Bone marrow (tissue), 2 donors: Measurements from ENCODE around the gene SRGN.
A peak's percentile ranks its signal among the peaks of the same experiment; 100 is the strongest.
"Not testable (repeated sequence)": the region's sequence is repeated elsewhere in the genome, so short reads cannot be mapped to it uniquely, and the experiment has no call there.

Experiments used
- DNase-seq, 2 donors: peaks; one replicate each; lab custom pipeline; 2025; lab: John Stamatoyannopoulos, UW

SRGN gene

GRCh38 chr10:69141304-69141703, 53.4 kb downstream of the SRGN start:
- DNase-seq, result no peak

DNA sequence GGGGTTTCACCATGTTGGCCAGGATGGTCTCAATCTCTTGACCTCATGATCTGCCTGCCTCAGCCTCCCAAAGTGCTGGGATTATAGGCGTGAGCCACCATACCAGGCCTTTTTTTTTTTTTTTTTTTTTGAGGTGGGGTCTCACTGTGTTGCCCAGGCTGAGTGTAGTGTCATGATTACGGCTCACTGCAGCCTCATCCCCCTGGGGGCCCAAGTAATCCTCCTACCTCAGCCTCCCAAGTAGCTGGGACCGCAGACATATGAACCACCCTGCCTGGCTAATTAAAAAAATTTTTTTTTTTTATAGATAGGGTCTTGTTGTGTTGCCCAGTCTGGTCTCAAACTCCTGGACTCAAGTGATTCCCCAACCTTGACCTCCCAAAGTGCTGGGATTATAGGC, 54.2 kb downstream of the SRGN start:
- not testable (repeated sequence) for DNase-seq

DNA sequence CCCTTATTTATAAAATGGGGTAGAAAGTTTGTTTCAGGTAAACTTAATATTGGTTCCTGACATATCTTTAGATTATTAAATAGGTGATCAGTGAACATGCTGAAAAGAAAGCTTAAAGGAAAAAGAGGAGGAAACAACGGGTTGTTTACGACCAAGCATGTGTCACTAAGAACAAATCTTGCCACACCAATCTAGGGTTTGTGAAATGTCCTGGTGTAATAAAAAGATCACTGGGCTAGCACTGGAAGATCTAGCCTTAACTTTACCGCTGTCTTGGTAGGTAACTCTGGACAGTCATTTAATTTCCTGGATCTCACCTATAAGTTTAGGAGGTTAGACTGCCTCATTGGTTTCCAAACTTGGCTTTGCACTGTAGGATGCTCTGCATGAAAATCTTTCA, 55.1 kb downstream of the SRGN start:
- DNase-seq, result no peak

DNA sequence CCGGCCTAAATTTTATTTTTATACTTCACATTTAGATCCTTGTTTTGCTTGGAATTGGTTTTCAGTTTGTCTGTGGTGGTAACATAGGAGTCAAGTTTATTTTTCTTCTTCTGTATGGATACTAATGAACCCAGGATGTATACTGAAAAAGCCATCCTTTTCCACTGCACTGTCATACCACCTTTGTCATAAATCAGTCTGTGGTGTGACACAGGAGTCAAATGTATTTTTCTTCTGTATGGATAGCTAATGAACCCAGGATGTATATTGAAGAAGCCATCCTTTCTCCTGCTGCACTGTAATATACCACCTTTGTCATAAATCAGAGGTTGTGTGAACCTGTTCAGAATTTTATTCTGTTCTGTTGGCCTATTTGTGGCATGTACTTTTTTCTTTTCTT, 57.4 kb downstream of the SRGN start:
- no peak for DNase-seq

DNA sequence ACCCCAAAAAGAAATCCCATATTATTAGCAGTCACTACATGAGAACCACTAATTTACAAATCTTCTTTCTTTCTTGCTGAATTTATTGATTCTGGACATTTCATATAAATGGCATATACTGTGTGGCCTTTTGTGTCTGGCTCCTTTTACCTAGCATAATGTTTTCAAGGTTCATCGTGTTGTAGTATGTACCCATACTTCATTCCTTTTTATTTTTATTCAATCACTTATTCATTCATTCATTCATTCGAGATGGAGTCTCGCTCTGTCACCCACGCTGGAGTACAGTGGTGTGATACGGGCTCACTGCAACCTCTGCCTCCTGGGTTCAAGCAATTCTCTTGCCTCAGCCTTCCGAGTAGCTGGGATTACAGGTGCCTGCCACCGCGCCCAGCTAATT, 58.0 kb downstream of the SRGN start:
- DNase-seq, result no peak

DNA sequence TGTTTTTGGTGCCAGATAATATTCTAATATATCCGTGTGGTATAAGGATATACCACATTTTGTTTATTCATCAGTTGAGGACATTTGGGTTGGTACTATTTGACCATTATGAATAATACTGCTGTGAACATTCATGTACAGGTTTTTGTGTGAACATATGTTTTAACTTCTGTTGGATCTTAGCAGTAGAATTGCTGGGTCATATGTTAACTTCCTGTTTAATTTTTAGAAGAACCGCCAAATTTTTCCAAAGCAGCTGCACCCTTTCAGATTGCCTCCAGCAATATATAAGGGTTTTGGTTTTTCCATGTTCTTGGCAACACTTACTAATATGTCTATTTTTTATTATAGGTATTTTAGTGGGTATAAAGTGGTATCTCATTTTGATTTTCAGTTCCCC, 58.9 kb downstream of the SRGN start:
- peak in 1 of 2 donors; percentile 13 for DNase-seq

- no peak for DNase-seq
Measured at GRCh38 chr10:69151984-69152383, 64.1 kb downstream of the SRGN start.

DNA sequence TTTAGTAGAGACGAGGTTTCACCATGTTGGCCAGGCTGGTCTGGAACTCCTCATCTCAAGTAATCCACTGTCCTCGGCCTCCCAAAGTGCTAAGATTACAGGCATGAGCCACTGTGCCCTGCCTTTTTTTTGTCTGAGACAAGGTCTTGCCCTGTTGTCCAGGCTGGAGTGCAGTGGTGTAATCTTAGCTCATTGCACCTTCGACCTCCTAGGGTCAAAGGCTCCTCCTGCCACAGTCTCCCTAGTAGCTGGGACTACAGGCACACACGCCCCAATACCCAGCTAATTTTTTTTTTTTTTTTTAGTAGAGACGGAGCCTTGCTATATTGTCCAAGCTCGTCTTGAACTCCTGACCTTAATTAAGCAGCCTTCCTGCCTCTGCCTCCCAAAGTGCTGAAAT, 65.3 kb downstream of the SRGN start:
- DNase-seq, result no peak
